GM19468 (cell line): ENCODE measurements around the gene CHST8.
"Not testable (repeated sequence)": the region's sequence is repeated elsewhere in the genome, so short reads cannot be mapped to it uniquely, and the experiment has no call there.

Source experiments
- ATAC-seq: cut with Tn5 transposase; IDR thresholded peaks from one replicate; pipeline ENCODE4 v1.9.1; 2021; ENCODE audit warnings: mild to moderate bottlenecking, moderate library complexity, moderate number of reproducible peaks; ENCODE audit not compliant: unreplicated experiment; ENCODE audit errors: extremely low read depth

CHST8 gene

DNA sequence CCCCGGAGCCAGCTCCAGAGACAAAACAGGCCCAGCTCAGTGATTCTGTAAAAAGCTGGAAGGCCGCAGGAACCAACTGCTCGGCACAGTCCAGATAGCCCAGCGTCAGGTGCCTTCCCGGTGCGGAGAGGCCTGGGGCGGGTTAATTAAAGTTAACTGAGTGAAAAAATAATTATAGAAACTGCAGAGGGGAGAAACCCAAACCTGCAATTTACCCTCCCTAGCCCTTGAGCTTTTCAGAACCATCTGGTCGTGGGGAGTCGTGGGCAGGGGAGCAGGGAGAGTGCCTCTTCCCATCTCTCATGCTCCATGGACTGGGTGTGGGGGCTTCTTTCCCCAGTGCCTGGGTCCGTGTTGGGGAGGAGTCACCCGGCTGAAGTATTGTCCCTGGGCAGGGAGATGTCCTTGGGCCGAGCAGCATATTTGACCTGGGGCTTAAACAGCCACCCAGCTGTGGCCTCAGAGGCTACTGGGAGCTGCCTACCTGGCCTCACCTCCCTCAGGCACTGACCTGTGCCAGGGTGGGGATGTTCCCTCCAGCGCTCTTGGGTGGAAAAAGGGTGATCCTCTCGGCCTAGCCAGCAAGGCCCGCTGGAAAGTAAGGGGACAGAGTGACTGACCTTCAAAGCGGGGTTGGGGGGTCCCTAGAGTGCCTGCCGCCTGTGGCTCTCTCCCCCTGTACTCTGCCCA, 65.9 kb downstream of the CHST8 start:
- ATAC-seq, result no peak

DNA sequence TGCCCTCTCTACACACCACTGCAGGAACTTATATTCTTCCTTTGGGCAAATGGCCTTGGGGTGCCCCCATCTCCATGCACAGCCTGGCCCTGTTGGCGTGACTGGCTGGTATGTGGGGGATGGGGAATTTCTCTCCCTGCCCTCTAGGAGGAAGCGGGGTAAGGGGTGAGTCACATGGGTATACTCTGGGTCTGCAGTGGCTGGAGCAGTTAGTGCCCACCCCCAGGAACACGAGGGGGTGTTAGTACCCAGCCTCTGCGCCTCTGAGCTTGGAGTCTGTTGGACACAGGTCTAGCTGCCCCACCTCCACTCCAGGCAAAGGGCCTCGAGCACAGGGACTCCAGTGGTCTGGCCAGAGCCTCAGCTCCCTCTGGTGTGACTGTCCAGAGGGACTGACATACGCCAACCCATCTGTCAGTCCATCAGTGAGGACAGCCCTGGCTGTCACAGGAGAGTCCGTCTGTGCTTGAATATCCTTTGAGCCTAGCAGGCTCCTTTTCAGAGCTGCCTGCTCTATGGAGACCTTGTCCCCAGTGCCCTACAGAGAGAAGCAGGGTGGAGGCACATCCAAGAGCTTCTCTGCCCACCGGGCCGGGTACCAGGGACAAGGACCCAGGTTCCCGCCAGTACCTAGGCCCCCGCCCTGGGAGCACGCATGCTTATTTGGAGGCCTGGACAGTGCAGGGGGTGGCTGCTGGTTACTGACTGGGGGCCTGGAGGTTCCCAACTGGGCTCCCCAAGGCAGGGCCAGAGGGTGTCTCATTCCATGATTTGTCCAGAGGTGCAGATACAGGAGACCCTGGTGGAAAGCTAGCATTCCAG, 66.6 kb downstream of the CHST8 start:
- no peak for ATAC-seq

DNA sequence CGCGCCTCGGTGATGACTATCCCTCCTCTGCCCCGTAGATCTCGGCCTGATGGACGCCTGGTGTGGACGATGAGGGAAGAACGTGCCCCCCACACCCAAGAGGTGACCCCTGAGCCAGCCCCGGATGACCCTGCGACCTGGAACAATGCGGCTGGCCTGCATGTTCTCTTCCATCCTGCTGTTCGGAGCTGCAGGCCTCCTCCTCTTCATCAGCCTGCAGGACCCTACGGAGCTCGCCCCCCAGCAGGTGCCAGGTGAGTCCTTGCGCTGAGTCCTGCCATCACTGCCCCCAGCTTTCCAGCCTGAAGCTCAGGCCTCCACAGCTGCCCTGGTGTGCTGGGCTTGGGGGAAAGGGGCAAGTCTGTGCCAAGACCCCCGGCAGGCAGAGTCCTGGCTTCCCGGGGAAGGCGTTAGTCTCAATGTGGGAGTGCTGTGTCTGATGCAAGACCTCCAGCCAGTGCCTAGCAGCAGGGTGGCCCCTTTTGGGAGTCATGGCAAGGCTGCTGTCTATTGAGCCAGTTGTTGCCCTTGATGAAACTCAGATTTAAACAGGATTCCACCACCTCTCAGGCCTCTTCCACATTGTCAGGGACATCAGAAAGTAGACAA, 67.5 kb downstream of the CHST8 start:
- no peak for ATAC-seq

DNA sequence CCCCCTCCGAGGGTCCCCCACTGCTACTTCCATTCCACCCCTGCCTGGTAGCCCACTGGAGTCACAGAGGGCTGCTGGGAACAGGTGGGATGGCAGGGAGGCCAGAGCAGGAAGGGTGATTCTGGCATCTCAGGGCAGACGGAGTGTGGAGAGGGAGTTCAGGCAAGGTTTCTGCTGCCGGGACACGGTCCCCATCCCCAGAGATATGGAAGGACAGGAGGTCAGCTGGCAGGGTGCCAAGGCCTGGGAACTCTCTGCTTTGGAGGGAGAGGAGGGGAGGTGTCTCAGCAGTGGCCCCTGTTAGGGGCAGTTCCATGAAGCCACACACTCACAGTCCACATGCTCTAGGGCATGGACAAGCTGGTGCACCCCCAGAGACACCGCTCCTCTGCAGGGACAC, 68.1 kb downstream of the CHST8 start:
- no peak for ATAC-seq

DNA sequence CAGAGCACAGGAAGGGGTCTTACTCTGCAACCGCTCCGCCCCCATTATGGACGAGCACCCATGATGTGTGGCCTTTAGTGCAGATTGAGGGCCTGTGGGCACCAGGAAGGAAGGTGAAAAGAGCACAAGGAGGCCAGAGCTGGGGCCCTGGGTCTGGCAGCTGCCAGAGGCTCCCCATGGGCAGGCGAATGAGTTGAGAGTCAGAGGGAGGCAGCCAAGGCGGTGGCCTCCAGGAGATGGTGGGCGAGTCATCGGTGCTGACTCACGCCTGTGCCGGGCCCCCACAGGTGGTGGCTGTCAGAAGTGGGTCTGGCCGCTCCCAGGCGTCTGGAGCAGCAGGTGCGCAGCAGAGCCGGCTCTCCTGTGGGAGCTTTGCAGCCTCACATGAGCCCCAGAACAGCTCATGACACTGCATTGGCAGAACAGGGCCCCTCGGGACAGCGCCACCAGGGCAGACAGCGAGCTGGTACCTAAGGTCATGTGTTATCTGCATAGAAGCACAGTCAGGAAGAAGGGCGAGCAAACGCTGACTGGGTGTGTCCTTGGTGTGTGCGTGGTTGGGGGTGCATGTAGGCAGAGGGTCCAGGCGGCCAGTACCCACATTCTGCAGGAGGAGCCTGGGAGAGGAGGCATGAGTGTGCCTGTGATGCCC, 68.8 kb downstream of the CHST8 start:
- no peak for ATAC-seq

DNA sequence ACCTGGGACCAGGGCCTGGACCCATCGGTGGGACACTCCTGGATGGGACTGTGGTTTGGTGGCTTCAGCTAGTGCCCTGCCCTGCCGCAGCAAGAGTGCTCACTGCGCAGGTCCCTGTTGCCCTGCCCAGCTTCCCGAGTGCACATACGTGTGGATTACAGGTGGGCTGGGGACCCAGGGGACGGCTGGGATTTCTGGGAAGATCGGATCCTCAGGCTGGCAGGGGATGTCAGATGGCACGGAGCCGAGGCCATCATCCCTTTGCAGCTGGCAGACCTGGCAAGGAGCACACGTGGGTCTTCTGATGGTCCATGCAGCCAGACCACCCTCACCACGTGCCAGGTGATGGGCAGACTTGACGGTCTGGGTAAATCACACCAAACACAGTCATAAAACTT, 69.3 kb downstream of the CHST8 start:
- no peak for ATAC-seq

DNA sequence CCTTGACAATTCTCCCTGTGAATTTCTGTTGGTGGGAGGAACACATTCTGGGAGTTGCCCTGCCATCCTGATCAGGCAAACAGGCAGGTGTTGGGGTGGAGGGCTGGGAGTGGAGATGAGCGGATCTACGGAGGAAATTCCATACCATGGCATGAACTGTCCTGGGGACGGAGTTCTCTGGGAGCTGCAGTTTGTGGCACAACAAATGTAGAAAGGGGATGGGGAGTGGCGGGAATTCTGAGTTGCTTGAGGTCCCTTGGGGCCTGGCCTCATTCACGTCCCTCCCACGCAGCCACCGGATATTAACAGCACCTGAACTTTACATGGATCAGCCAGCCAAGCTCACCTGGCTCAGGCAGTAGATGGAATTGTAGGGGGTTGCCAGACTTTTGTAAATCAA, 70.0 kb downstream of the CHST8 start:
- no peak for ATAC-seq

DNA sequence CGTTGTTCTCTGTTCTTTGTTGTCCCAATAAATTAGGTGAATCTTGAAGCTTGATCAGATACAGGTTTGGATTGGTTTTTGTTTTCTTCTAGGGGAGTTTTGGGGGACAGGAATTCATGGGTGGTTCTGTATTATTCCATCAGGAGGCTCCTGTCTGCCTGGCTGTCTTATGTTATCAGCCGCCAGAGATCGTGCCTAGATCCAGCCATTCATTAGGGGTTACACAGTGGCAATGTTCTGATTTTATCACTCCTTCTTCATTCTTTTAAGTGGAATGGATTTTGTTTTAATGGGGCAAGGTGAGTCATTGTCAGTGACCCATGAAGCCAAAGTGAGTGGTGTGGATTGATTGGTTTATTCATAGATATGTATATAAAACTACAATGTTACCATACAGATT, 71.9 kb downstream of the CHST8 start:
- ATAC-seq, result no peak

DNA sequence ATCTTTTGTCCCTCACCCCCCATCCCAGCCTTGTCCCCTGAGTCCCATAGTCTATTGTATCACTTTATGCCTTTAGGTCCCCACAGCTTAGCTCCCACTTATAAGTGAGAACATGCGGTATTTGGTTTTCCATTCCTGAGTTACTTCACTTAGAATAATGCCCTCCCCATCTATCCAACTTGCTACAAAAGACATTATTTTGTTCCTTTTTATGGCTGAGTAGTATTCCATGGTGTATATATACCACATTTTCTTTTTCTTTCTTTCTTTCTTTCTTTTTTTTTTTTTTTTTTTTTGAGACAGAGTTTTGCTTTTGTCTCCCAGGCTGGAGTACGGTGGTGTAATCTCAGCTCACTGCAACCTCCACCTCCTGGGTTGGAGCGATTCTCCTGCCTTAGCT, 73.8 kb downstream of the CHST8 start:
- ATAC-seq, result not testable (repeated sequence)

DNA sequence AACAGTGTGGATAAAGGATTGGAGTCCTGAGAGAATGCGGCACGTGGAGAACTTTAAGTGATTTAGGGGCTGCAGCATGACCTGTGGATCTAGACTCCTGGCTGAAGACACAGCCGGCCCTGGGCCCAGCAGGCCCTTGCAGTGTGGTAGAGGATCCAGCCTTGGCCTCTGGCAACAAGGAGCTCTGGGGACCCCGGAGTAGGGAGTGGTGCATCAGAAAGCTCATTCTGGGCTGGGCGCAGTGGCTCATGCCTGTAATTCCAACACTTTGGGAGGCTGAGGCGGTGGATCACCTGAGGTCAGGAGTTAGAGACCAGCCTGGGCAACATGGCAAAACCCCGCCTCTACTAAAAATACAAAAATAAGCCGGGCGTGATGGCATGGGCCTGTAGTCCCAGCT, 76.0 kb downstream of the CHST8 start:
- ATAC-seq, result no peak

DNA sequence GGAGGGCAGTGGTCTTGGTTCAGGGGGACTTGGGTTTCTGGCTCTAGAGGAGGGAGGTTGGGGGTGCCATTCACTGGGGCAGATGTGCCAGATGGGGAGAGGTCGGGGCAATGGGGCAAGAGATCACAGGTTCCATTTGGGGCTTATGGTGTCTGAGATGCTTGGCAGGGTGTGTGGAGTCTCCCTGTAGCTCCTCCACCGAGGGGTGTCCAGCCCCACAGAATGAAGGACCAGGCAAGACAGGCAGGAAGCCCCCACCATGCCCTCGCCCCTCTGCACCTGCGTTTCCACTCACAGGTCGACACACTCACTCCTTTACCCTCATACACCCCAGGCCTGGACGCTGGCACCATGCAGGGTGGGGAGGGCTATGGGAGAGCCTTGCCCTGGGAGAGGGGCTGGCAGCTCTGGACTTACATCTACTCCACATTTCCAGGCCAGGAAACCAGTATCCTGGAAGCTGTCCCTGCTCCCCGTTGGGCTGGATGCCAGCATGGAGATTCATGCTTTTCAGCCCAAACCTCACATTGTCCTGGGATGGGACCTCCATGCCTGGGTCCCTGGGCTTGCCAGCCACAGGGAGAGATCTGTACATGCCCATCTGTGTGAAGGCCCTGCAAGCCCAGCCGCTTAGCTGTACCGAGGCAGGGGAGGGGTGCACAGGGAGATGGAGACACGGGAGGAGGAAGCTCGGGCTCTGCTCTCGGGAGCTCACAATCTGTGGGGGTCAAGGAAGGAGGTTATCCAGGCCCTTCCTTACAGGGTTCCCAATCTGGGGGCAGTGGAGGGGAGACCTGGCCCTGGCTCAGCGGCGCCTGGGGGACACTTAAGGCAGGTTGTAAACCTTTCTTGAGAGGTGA, 77.1 kb downstream of the CHST8 start:
- ATAC-seq, result no peak

DNA sequence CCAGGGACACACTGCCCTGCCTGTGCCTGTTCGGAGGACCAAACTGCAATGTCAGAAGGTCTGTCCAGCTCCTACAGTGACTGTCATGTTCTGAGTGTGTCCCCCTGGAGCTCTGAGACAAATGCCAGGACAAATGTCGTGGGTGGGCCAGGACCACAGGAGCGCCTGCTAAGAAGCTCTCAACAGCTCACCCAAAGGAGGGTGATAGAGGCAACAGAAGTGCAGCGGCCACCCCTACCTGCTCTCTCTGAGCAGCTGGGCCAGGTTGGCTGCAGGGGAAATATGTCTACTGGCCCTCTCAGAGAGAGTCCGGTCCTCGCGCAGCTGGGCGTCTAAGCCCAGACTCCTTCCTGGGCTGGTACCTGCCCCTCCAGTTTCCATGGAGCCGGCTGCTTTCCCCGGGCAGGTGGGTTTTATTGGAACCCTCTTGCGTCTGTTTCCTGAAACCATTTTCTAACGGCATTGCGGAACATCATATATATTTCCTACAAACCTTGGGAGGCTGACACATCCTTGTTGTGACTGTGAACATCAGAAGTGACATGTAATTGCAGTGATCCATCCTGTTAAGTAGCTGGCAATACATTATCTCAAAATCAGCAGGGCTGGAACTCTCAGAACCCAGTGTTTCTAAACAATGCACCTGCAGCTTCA, 78.1 kb downstream of the CHST8 start:
- no peak for ATAC-seq

DNA sequence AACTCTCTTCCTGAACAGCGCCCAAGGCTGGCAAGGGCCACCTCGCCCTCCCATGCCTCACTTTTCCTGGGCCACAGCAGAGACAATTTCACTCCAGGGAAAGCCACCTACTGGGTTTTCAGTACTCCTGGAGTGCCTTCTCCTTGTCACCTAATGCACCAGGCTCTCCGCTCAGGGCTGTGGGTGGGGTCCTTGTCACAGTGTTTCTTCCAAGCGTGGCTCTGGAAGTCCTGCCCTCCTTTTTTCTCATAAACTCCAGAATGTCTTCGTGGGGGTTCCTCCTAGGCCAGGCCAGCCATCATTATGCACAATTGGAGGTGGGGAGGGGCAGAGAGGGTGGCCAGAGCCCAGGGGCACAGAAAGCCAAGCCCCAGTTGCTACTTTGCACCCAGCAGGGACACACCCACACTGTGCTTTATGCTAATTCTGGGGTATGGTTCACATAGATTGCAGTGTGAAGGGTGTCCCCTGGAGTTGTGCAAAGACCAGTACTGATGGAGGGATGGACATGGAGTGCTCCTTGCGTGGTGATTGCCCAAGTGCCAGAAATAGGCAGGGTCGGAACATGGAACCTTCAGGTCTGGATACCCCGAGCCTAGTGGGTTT, 78.8 kb downstream of the CHST8 start:
- ATAC-seq, result no peak

DNA sequence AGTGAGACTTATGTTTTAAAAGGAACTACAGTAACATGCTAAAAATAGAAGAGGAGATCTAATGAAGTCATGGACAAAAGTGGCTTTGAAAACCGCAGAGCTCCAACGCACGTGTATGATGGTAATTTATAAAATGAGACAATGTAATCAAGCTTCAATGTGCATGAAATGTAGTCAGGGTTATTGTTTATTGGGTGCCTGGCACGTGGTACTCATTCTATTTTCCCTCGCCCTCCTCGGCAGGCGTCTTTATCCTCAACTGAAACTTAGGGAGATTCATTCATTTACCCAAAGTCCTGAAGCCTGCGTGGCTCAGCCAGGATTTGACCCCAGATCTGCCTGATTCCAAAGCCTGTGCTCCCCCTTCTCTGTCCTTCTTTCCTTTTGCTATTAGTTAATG, 79.8 kb downstream of the CHST8 start:
- ATAC-seq, result no peak

DNA sequence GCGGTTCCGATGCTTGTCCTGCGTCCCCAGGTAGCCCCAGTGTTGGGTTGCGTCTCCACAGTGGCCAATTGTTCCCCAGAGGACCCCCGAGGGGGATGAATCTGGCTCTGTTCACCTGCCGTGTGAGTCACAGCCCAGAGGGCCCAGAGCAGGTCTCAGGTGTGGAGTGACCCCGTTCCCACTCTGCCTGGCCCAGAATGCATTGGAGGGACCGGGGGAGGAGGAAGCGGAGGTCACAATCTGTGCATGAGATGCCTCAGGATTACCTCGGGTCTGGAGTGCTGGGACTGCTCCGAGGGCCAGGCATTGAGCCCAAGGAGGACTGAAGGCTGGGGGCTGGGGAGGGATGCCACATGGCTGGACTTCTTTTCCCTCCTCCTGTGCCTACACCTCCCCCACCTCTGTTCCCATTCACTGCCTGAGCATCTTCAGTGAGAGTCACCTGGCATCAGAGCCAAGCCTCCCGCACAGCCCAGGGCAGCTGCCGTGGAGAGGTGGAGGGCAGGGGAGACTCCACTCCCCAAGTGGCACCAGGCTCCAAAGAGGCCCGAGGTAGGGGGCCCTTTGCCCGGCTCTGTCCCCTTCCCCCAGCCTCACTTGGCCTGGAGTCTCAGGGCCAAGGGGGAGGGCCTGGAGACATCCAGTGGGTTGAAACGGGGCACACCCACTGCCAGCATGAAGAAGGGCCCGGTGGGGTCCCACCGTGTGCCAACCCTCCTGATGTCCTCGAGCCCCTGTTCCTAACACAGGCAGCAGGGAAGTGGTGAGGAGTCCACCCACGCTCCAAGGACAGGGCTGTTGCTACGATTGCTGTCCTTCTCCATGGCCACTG, 81.1 kb downstream of the CHST8 start:
- ATAC-seq, result no peak

DNA sequence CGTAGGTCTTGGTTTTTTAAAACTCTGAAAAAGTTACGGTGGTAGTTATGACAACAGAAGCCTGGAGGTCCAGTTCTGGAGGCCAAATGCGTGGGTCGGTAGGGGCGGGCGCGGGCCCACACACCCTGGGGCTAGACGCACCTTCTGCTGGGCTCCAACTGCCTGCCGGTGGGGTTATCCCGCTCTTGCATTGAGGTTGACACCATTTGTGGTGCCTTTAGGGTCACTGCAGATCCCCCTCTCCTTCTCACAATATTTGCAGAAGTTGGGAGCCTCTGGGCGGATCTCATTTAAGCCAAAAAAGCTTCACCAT, 81.6 kb downstream of the CHST8 start:
- ATAC-seq, result no peak

DNA sequence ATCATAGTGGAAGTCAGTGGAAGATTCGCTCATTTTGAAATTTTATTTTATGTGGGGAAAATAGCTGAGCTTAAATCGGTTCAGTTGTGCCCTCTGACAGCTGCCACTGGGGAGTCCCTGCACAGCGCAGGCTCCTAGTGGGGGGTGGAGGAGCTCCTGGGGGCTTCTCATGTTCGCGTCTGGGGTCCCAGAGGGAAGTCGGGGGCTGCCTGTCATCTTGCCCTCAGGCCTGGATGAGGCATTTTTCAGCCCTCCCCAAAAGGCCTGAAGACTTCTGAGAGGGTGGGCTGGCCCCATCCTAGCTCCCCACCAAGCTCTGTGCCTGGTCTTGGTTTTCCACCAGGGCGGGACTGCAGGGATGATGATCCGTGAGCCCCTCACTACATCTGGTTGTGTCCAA, 82.1 kb downstream of the CHST8 start:
- no peak for ATAC-seq

DNA sequence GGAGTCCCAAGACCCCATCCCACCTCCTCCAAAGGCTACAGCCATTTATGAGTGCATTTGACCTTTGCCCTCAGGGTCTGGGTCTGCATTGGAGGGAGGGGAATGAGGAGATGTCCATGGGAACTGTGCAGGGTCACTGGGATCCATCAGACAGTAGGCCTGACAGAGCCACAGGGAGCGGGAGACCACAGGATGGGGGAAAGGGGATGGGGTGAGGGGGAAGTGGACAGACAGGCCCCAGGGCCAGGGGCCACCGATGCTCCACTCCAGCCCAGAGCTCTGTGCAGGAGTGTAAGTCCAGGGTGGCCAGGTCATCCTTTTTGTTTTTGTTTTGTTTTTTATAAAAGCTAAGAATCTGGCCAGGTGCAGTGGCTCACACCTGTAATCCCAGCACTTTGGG, 82.5 kb downstream of the CHST8 start:
- ATAC-seq, result no peak
